Adrenal gland (tissue), 12 donors: ENCODE results near the gene ATG101. TPM values are rescaled to one million over a fixed set of nuclear protein-coding genes. Genes with fewer than 3 reads are reported as not detected.
A peak's percentile ranks its signal among the peaks of the same experiment; 100 is the strongest.

Experiments used
- DNase-seq, 7 donors: peaks; one replicate each; pipeline ENCODE4 v3.0.0-alpha.2; 2019 to 2020
- H3K27ac ChIP-seq, 5 donors: fragments of 200-600 bp; sonication (generic) in 4 of 5; 1 replicate in 3 of 5; 2 replicates in 2 of 5; pipeline versions ENCODE4 v1.5.1 to v1.8.0; 2016 to 2020; ENCODE audit warnings: mild to moderate bottlenecking in 1 of 5
- H3K27me3 ChIP-seq: fragments of 200-600 bp; 2 replicates; pipeline ENCODE4 v1.8.0; 2021
- H3K36me3 ChIP-seq, 2 donors: fragments of 200-600 bp; replicated peaks in 1 of 2; 1 replicate in 1 of 2; 2 replicates in 1 of 2; pipeline versions ENCODE4 v1.5.1 to v1.8.0; 2018 to 2022
- H3K4me1 ChIP-seq, 2 donors: fragments of 200-600 bp; replicated peaks in 1 of 2; 1 replicate in 1 of 2; 2 replicates in 1 of 2; pipeline versions ENCODE4 v1.5.1 to v1.8.0; 2018 to 2021
- H3K4me3 ChIP-seq, 4 donors: fragments of 200-600 bp; sonication (generic) in 3 of 4; one replicate each; pipeline ENCODE4 v1.5.1; 2016 to 2018
- H3K9me3 ChIP-seq, 3 donors: fragments of 200-600 bp; sonication (generic) in 1 of 3; replicated peaks in 1 of 3; 1 replicate in 2 of 3; 2 replicates in 1 of 3; pipeline versions ENCODE4 v1.5.1 to v1.8.0; 2016 to 2021
- POLR2A ChIP-seq, 2 donors: fragments of 450-650 bp; IDR thresholded peaks; one replicate each; pipeline ENCODE4 v1.6.1; 2017; ENCODE audit warnings: antibody characterized with exemption in 2 of 2, mild to moderate bottlenecking in 2 of 2, moderate library complexity in 1 of 2
- WGBS, 4 donors: extraction: QIAGEN DNeasy Blood & Tissue Kit in 2 of 4; methylation state at CpG; one replicate each; pipeline versions ENCODE4 v1.1.5 to v1.1.7; 2013 to 2017; 5-methylcytosine and 5-hydroxymethylcytosine counted together
- intact Hi-C, 2 donors: fragments of 100-400 bp; cut with DNase I; formaldehyde crosslinking; loops; one replicate each; pipeline versions ENCODE4 v1.14.1 to v1.15.0; 2022 to 2023
- polyA plus RNA-seq, 3 donors: library from polyadenylated mRNA; stranded (reverse); fragments of 200-250 nt in 2 of 3; fragments of 350-450 nt in 1 of 3; fragmentation: Illumina TruSeq in 1 of 3; extraction: RNeasy Lipid Tissue Mini Kit (QIAGEN cat#74804) in 1 of 3; gene quantifications; one replicate each; pipeline ENCODE4 v1.2.3, GENCODE V29; 2013 to 2014
- total RNA-seq, 9 donors: library from RNA; depleted of rRNA in 4 of 9; stranded (reverse); fragments of >200 nt in 4 of 9; fragments of 120-200 nt in 1 of 9; fragmentation: NEBNext Ultra II Directional in 1 of 9; extraction: Animal tissue kit (Norgen Biotek cat#: 25700) in 1 of 9; gene quantifications; one replicate each; pipeline versions ENCODE4 v1.1.0 to v1.2.4, GENCODE V29; 2013 to 2023
- TF ChIP-seq, protein P1 (sequence below), 6 experiments: fragments of 450-650 bp in 4 of 6; fragments of 200-600 bp in 2 of 6; sonication (generic) in 1 of 6; IDR thresholded peaks; 1 replicate in 5 of 6; 2 replicates in 1 of 6; pipeline versions ENCODE4 v1.5.1 to v1.8.0; 2016 to 2021; ENCODE audit warnings: antibody characterized with exemption in 6 of 6, mild to moderate bottlenecking in 2 of 6, moderate library complexity in 1 of 6
- donor health status: healthy with polysubstance abuse.
- donor health status: Bipolar disorder and iron deficiency.
- donor health status: DM: yes; HTN: yes; CAD: no.
- donor health status: DM: no; HTN: no; CAD: no.
- donor health status: DM: no; HTN: no; CAD: no.
- donor health status: DM: yes; HTN: yes; CAD: no.

The ATG101 gene
- total and polyA plus RNA-seq, 12 donors = 20.9 to 60.4 (median 36.9) TPM

DNA sequence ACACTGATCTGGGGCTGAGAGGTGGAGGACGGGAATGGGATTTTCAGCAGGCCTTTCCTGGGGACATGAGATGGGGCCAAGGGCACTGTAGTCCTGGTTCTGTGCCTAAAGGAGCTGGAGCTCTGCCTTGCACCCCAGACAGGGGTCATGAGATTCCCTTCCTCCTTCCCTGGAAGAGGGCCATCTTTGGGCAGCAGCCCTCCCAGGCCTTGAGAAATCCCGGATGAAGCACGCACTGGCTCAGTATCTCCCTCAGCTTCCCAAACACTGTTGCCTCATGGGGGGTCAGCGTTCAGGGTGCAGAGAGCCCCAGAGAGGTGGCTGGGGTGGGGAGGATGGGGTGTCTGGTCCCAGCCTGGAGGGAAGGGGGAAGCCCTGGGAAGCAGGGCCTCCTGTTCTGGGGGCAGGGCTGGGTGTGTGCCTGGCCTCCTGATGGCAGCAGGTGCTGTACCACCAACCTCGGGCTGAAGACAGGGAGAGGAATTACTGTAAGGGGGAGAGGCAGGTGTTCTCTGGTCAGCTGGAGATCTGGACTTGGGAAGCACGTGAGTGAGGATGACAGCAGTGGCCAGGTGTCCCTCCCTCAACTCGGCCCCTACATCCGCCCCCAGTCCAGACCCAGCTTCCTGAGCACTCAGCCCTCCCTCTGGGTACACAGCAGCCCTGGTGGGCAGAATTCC is 26.9 kb upstream of the ATG101 start:
- no peaks in the 10 kb centered on the region for H3K36me3 ChIP-seq
- peak overlapping the region in 4 of 5 donors; percentile 92 to 94 (median 94) for H3K27ac ChIP-seq
- H3K9me3 ChIP-seq = no peaks in the 10 kb centered on the region
- peaks cover 32 to 60% of the 10 kb centered on the region in 2 donors for H3K4me1 ChIP-seq
- peak in 3 of 7 donors; percentile 32 to 49 (median 38) for DNase-seq
- H3K27me3 ChIP-seq = no peaks in the 10 kb centered on the region
- H3K4me3 ChIP-seq = no peak overlapping the region
- WGBS, 4 donors = 64 to 75% (median 66%) methylated on average over 3 to 8 of the region's 8 CpGs
- TF ChIP-seq, protein P1, sequence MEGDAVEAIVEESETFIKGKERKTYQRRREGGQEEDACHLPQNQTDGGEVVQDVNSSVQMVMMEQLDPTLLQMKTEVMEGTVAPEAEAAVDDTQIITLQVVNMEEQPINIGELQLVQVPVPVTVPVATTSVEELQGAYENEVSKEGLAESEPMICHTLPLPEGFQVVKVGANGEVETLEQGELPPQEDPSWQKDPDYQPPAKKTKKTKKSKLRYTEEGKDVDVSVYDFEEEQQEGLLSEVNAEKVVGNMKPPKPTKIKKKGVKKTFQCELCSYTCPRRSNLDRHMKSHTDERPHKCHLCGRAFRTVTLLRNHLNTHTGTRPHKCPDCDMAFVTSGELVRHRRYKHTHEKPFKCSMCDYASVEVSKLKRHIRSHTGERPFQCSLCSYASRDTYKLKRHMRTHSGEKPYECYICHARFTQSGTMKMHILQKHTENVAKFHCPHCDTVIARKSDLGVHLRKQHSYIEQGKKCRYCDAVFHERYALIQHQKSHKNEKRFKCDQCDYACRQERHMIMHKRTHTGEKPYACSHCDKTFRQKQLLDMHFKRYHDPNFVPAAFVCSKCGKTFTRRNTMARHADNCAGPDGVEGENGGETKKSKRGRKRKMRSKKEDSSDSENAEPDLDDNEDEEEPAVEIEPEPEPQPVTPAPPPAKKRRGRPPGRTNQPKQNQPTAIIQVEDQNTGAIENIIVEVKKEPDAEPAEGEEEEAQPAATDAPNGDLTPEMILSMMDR (IDR thresholded peaks at IDR 0.05) = no peak
- TF ChIP-seq POLR2A (IDR thresholded peaks at IDR 0.05) = no peak
- intact Hi-C loops = no loop called here

DNA sequence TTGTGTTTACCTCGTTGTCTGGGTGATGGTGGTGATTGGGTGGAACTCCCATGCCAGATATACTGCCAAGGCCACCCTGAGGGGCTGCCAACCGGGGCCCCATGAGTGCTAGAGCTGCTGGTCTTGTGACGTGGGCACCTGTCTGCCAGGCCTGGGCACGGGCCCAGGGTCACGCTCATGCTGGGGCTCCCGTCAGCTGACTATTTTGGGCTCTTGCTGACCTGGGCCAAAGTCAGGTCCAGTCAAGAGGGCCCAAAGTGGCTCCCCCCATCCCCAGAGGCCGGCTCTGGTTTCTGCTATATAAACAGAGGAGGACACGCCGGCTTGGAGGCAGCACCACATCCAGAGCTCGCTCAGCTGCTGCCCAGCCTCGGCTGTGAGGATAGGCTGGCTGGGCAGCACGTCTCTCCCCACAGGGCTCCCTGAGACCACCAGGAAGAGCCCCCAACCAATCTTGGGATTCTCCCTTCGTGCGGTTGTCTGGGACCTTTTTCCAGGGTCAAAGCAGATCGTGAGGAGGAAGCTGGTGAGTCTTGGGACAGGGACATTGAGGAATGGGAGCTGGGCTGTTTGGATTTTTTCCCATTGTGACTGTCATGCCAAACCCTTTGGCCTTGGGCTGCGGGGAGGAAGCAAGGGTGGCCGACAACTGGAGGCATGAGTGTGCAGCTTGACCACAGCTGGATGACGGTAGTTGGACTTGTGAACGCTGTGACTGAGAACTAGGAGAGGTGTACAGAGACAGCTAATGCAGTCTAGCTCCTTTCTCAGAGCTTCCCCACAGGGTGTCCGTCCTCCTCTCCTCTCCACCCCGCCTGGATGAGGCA is 26.2 kb upstream of the ATG101 start:
- Histone ChIP-seq H3K36me3 (no peaks in the 10 kb centered on the region), H3K9me3 (no peaks in the 10 kb centered on the region), H3K27me3 (no peaks in the 10 kb centered on the region), H3K27ac (peak overlapping the region; percentile 92 to 94 (median 93)), H3K4me3 (no peak overlapping the region), H3K4me1 (peaks cover 28 to 54% of the 10 kb centered on the region in 2 donors)
- peak; percentile 86 to 92 (median 89) for DNase-seq
- WGBS, 4 donors = 31 to 65% (median 39%) methylated on average over 12 to 21 of the region's 21 CpGs
- TF ChIP-seq, protein P1 (IDR thresholded peaks at IDR 0.05) = no peak
- TF ChIP-seq POLR2A (IDR thresholded peaks at IDR 0.05) = peak in 1 of 2 donors; percentile 80
- intact Hi-C loops = no loop called here

DNA sequence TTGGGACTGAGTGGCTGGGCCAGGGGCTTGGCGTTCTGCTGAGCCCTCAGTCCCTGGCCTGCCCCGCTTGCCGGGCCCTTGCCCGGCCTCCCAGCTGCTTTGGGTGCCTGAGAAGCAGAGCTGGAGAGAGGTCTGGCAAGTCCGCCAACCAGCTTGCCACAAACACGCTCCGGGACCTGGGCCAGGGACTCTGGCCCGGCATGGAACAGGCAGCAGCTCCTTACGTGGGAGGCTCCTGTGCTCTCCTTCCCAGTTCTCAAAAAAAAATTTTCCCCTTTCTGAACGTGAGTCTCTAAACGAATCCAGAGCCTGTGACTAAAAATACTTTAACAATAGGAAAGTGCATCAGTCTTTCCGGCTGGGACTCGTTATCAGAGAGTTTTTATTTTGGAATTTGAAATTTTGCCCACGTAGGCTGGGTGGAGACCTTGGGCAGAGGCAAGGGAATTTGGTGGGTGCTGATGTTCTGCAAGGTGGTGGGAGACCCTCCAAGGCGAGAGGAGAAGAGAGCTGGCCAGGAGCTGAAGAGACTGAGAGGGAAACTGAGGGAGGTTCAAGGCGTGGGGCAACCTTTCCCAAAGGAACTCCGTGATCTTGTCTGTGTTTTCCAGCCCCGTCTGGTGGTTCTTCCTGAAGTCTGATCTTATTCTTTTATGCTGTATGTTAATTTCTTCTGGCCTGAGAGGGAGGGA is 25.3 kb upstream of the ATG101 start:
- DNase-seq = peak; percentile 78 to 91 (median 88)
- Histone ChIP-seq H3K4me3 (no peak overlapping the region), H3K4me1 (peaks cover 23 to 46% of the 10 kb centered on the region in 2 donors), H3K9me3 (no peaks in the 10 kb centered on the region), H3K27me3 (no peaks in the 10 kb centered on the region), H3K36me3 (no peaks in the 10 kb centered on the region), H3K27ac (peak overlapping the region; percentile 92 to 94 (median 93))
- intact Hi-C loops = no loop called here
- TF ChIP-seq, protein P1 (IDR thresholded peaks at IDR 0.05) = no peak
- peak; percentile 45 to 62 for TF ChIP-seq POLR2A (IDR thresholded peaks at IDR 0.05)
- WGBS, 4 donors = 29 to 48% (median 35%) methylated on average over 9 to 18 of the region's 18 CpGs

DNA sequence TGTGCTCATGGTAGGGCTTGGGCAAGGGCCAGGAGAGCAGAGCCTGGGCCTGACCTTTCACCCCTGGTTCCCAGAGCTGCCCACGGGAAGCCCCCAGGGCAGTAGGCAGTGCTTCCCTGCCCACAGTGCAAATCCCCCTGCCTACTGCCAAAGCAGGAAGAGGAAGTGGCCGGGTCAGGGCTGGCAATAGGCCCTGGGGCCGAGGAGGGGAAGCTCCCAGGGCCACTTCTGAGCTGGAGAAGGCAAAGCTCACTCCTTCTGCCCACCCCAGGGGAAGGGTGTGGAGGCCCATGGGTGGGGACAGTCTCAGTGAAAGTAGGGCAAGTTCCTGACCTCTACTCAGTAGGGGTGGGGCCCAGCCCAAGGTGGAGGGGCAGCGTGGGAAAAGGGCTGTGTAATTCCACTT is 24.0 kb upstream of the ATG101 start:
- TF ChIP-seq, protein P1 (IDR thresholded peaks at IDR 0.05) = no peak
- no peak for TF ChIP-seq POLR2A (IDR thresholded peaks at IDR 0.05)

More for the DNA sequence above, 24.0 kb upstream of the ATG101 start:
- WGBS, 4 donors = 20 to 58% (median 37%) methylated on average over 1 to 4 of the region's 4 CpGs
- Histone ChIP-seq H3K27ac (peak overlapping the region in 4 of 5 donors; percentile 92 to 94 (median 94)), H3K4me3 (no peak overlapping the region), H3K27me3 (no peaks in the 10 kb centered on the region), H3K36me3 (no peaks in the 10 kb centered on the region), H3K4me1 (peaks cover 33 to 52% of the 10 kb centered on the region in 2 donors), H3K9me3 (no peaks in the 10 kb centered on the region)
- intact Hi-C loops = no loop called here
- DNase-seq = peak in 6 of 7 donors; percentile 43 to 72 (median 58)
